Stomach (tissue), 9 donors: ENCODE measurements around the gene RELN. TPM values are rescaled to one million over a fixed set of nuclear protein-coding genes. Genes with fewer than 3 reads are reported as not detected.

Experiments
- DNase-seq, 2 donors: peaks; one replicate each; pipeline versions ENCODE4 v3.0.0 to v3.0.0-alpha.2; 2013 to 2019
- H3K27ac ChIP-seq, 5 donors: fragments of 200-600 bp in 4 of 5; sonication (generic) in 4 of 5; one replicate each; pipeline ENCODE4 v1.5.1; 2013 to 2019; ENCODE audit warnings: mild to moderate bottlenecking in 1 of 5, moderate library complexity in 1 of 5
- H3K27me3 ChIP-seq, 3 donors: fragments of 200-600 bp; sonication (generic); one replicate each; pipeline ENCODE4 v1.5.1; 2017 to 2019; ENCODE audit warnings: mixed run types in 1 of 3
- H3K36me3 ChIP-seq, 4 donors: fragments of 200-600 bp; sonication (generic); 1 replicate in 3 of 4; 2 replicates in 1 of 4; pipeline ENCODE4 v1.5.1; 2016 to 2019
- H3K4me1 ChIP-seq, 4 donors: fragments of 200-600 bp; sonication (generic); one replicate each; pipeline ENCODE4 v1.5.1; 2016 to 2019
- H3K4me3 ChIP-seq, 4 donors: fragments of 200-600 bp; sonication (generic) in 3 of 4; one replicate each; pipeline ENCODE4 v1.5.1; 2016 to 2019; ENCODE audit warnings: mild to moderate bottlenecking in 1 of 4
- H3K9me3 ChIP-seq, 4 donors: fragments of 200-600 bp; sonication (generic); one replicate each; pipeline ENCODE4 v1.5.1; 2016 to 2019
- CTCF ChIP-seq, 7 experiments: fragments of 450-650 bp in 4 of 7; fragments of 200-600 bp in 3 of 7; sonication (generic) in 3 of 7; IDR thresholded peaks; one replicate each; pipeline ENCODE4 v1.5.1; 2016 to 2019; ENCODE audit warnings: antibody characterized with exemption in 7 of 7, control low read depth in 2 of 7, mild to moderate bottlenecking in 1 of 7
- EP300 ChIP-seq: sonication (generic); formaldehyde crosslinking; IDR thresholded peaks from one replicate; pipeline ENCODE4 v1.6.1; 2017; ENCODE audit warnings: antibody characterized with exemption
- POLR2A ChIP-seq, 4 donors: fragments of 450-650 bp; IDR thresholded peaks; one replicate each; pipeline ENCODE4 v1.6.1; 2016; ENCODE audit warnings: antibody characterized with exemption in 4 of 4, control low read depth in 2 of 4, mild to moderate bottlenecking in 1 of 4, moderate library complexity in 1 of 4
- POLR2AphosphoS5 ChIP-seq, 3 donors: sonication (generic); formaldehyde crosslinking; IDR thresholded peaks; one replicate each; pipeline ENCODE4 v1.6.1; 2016; ENCODE audit warnings: antibody characterized with exemption in 3 of 3
- WGBS, 5 donors: extraction: QIAGEN DNeasy Blood & Tissue Kit in 3 of 5; methylation state at CpG; one replicate each; pipeline versions ENCODE4 v1.1.5 to v1.1.7; 2013 to 2018; 5-methylcytosine and 5-hydroxymethylcytosine counted together
- intact Hi-C: fragments of 100-400 bp; cut with DNase I; formaldehyde crosslinking; loops from one replicate; pipeline ENCODE4 v1.15.1; 2023; ENCODE audit warnings: low total_unique reads
- polyA plus RNA-seq, 3 donors: library from polyadenylated mRNA; stranded (reverse); fragments of 200-250 nt; gene quantifications; one replicate each; pipeline ENCODE4 v1.2.3, GENCODE V29; 2013
- total RNA-seq, 5 donors: library from RNA; depleted of rRNA; stranded (reverse); fragments of >200 nt; gene quantifications; one replicate each; pipeline versions ENCODE4 v1.1.0 to v1.2.3, GENCODE V29; 2014 to 2016
- donor health status: healthy with polysubstance abuse.
- donor health status: Bipolar disorder and iron deficiency.
- donor health status: healthy.

Gene RELN
- total and polyA plus RNA-seq, 8 donors: 0.19 to 14.3 (median 2.2) TPM

- WGBS, 5 donors: 52 to 60% (median 57%) methylated on average over 10 of the region's 10 CpGs
- Histone ChIP-seq H3K27ac (no peak overlapping the region), H3K27me3 (no peaks in the 10 kb centered on the region), H3K4me3 (no peak overlapping the region), H3K4me1 (no peaks in the 10 kb centered on the region), H3K36me3 (no peaks in the 10 kb centered on the region), H3K9me3 (no peaks in the 10 kb centered on the region)
- no peak for TF ChIP-seq CTCF (IDR thresholded peaks at IDR 0.05)
- no peak for TF ChIP-seq EP300
- no peak for TF ChIP-seq POLR2AphosphoS5 (IDR thresholded peaks at IDR 0.05)
- DNase-seq: no peak
- intact Hi-C loops: no loop called here
Observed at GRCh38 chr7:103894656-103895596, 94.5 kb downstream of the RELN start.

- no peak for TF ChIP-seq POLR2A (IDR thresholded peaks at IDR 0.05)
- no peak for TF ChIP-seq EP300
- TF ChIP-seq POLR2AphosphoS5 (IDR thresholded peaks at IDR 0.05): no peak
- no peak for TF ChIP-seq CTCF (IDR thresholded peaks at IDR 0.05)
- Histone ChIP-seq H3K4me1 (no peaks in the 10 kb centered on the region), H3K36me3 (no peaks in the 10 kb centered on the region), H3K9me3 (no peaks in the 10 kb centered on the region), H3K4me3 (no peak overlapping the region), H3K27ac (no peak overlapping the region), H3K27me3 (no peaks in the 10 kb centered on the region)
- no peak for DNase-seq
- 73 to 85% (median 76%) methylated on average over 2 of the region's 2 CpGs for WGBS, 5 donors
- intact Hi-C loops: no loop called here
Observed at GRCh38 chr7:103893350-103893749, 96.1 kb downstream of the RELN start.

DNA sequence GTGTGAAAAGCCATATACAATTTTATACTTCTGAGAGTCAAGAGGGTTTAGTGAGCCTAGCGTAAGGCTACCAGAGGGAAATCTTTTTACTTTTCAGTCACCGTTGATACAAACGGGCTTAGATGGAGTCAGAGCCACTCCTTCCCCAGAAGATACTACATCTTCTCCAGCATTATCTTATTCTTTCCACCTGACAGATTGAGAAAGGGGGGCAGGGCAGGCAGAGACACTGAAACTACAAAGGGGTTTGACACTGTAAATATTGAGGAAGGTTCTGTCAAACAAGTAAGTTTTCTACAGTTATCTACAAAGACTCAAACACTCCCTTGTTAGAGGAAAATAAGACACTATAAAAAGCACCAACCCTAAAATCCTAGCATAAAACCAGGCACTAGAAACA, 100.0 kb downstream of the RELN start:
- 19 to 52% (median 42%) methylated on average over 3 of the region's 3 CpGs for WGBS, 5 donors
- Histone ChIP-seq H3K4me1 (no peaks in the 10 kb centered on the region), H3K27ac (no peak overlapping the region), H3K27me3 (no peaks in the 10 kb centered on the region), H3K4me3 (no peak overlapping the region), H3K36me3 (no peaks in the 10 kb centered on the region), H3K9me3 (peaks cover 0 to 8% (median 0%) of the 10 kb centered on the region in 4 donors)
- TF ChIP-seq POLR2AphosphoS5 (IDR thresholded peaks at IDR 0.05) (no peak), EP300 (no peak), CTCF (IDR thresholded peaks at IDR 0.05) (no peak), POLR2A (IDR thresholded peaks at IDR 0.05) (no peak)
- no peak for DNase-seq
- intact Hi-C loops: no loop called here

DNA sequence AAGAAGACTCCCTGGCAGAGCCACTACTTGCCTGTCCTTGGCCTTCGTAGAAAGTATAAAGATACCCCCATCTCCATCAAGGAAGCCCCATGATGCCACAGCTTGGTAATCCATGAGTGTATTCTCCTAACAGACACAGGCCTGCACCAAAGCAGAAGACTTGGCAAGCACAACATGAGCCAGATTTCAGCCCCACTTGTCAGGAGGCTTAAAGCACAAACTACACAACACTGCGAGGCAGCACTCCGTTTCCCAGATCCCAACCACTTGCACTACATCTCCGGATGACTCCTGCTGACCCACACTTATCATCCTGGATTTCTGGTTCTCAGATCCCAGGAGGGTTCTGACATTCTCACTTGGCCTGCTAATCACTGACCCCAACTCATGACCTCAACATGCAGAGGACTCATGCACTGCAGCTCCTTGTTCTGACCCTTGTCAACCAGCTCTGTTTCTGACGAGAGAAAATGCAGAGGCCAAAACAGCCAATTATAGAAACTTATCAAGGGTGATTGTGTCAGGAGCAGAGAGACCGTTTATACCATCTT, 100.8 kb downstream of the RELN start:
- H3K27me3 ChIP-seq: no peaks in the 10 kb centered on the region
- H3K9me3 ChIP-seq: peaks cover 0 to 8% (median 0%) of the 10 kb centered on the region in 4 donors
- H3K4me3 ChIP-seq: no peak overlapping the region
- intact Hi-C loops: no loop called here
- H3K36me3 ChIP-seq: no peaks in the 10 kb centered on the region
- DNase-seq: no peak
- H3K27ac ChIP-seq: no peak overlapping the region
- H3K4me1 ChIP-seq: no peaks in the 10 kb centered on the region
- TF ChIP-seq EP300: no peak
- no peak for TF ChIP-seq CTCF (IDR thresholded peaks at IDR 0.05)
- no peak for TF ChIP-seq POLR2AphosphoS5 (IDR thresholded peaks at IDR 0.05)
- TF ChIP-seq POLR2A (IDR thresholded peaks at IDR 0.05): no peak
- 59 to 73% (median 69%) methylated on average over 6 of the region's 6 CpGs for WGBS, 5 donors
